Measurements from ENCODE around the gene CD82. TPM values are rescaled to one million over a fixed set of nuclear protein-coding genes. Genes with fewer than 3 reads are reported as not detected.
A peak's percentile ranks its signal among the peaks of the same experiment; 100 is the strongest.

Gene CD82
- total RNA-seq, 2 experiments from 2014 or later, result 243 to 277 TPM

DNA sequence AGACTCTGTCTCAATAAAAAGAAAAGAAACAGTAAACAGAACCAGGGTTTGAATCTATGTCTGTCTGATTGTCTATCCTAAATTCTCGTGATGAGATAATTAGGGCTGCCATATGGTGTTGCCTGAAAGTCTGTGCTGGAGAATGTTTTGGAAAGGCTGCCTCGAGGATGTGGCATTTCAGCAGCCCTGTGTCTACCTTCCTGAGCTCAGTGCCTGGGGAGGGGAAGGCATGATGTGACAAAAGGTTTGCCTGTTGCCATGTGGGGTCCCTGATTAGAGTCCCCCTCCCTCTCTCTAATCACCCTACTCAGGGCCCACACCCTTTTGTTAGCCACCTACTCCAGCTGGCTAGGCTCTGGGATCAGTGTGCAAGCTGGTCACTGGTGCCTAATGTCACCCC lies 15.2 kb downstream of the CD82 start:
- H3K36me3 Mint-ChIP-seq, result peaks cover 43% of the 10 kb centered on the region
- POLR2A ChIA-PET, result interaction anchor here (1.1 to 2.6 kb wide), 2 partner anchors 11 to 16 kb away, joined by 4 to 8 read pairs; no protein-coding TSS in a partner anchor
- H3K27me3 Mint-ChIP-seq, result no peaks in the 10 kb centered on the region
- CTCF ChIA-PET, result interaction anchor here (1.6 to 1.7 kb wide), 2 partner anchors 24 to 36 kb away, joined by 5 to 6 read pairs; no protein-coding TSS in a partner anchor
- intact Hi-C loops (cut with micrococcal nuclease), result no loop called here
- H3K4me1 Mint-ChIP-seq (ENCODE audit: low read depth), result peaks cover 73% of the 10 kb centered on the region
- peak overlapping the region; percentile 13 for H3K27ac Mint-ChIP-seq
- no peak for DNase-seq
- no peak overlapping the region for H3K4me3 Mint-ChIP-seq
- peaks cover 2% of the 10 kb centered on the region for H3K9me3 Mint-ChIP-seq

DNA sequence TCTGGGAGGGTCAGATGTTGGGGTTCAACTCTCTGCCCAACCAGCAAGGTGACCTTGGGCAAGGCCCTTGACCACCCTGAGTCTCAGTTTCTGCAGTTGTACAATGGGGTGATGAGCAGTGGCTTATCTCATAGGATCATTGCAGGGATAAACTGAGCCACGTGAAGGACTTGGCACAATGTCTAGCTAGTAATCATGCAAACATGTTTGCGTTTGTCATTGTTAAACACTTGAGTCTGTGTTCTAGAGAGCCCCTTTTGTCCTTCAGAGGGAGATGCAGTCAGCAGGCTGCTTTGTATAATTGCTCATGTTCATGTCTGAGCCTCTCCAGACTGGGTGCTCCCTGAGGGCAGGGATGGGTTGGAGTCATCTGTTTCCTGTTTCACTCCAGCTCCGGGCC lies 15.8 kb downstream of the CD82 start:
- no peak overlapping the region for H3K4me3 Mint-ChIP-seq
- CTCF ChIA-PET, result interaction anchor here (1.6 to 1.7 kb wide), 2 partner anchors 24 to 36 kb away, joined by 5 to 6 read pairs; no protein-coding TSS in a partner anchor

DNA sequence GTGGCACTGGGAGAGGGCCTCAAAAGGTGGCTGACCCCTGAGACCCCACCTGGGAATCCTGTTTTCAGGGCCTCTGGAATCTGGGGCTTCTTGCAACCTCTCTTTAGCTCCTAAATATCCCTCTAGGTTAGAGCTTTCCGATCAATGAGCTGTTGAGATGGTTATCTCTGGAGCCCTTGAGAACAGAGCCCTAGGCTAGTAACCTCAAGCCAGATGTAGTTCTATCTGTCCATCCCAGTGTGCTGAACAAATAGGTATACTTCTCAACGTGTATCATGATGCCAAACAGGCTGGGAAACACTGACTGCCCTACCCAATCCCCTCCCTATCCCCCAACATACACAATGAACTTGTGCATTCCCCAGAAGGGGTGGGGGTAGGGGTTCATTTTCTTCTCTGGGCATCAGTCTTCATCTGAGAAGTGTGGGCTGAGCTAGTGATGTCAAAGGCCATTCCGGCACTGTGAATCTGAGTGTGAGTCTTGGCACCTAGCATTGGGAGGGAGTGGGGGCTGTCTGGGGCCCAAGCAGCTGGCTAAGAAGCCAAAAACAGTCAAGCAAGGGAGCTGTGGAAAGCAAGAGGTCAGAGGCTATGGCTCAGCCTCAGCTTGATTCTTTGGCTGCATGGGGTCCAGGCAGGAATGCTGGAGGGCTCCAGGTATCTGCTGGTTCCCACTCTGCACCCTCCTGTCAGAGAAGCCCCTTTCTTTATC lies 17.3 kb downstream of the CD82 start:
- H3K36me3 Mint-ChIP-seq, result peaks cover 45% of the 10 kb centered on the region

More for the DNA sequence above, 15.8 kb downstream of the CD82 start:
- H3K9me3 Mint-ChIP-seq, result peaks cover 2% of the 10 kb centered on the region
- DNase-seq, result no peak
- H3K27me3 Mint-ChIP-seq, result no peaks in the 10 kb centered on the region
- POLR2A ChIA-PET, result interaction anchor here (1.1 to 2.6 kb wide), 2 partner anchors 12 to 16 kb away, joined by 4 to 8 read pairs; no protein-coding TSS in a partner anchor
- peaks cover 68% of the 10 kb centered on the region for H3K4me1 Mint-ChIP-seq (ENCODE audit: low read depth)
- intact Hi-C loops (cut with micrococcal nuclease), result no loop called here
- no peak overlapping the region for H3K27ac Mint-ChIP-seq
- H3K36me3 Mint-ChIP-seq, result peaks cover 37% of the 10 kb centered on the region

GRCh38 chr11:44583353-44583669 lies 17.8 kb downstream of the CD82 start:
- intact Hi-C loops (cut with micrococcal nuclease), result no loop called here
- DNase-seq, result no peak
- no peak overlapping the region for H3K27ac Mint-ChIP-seq
- no peak overlapping the region for H3K4me3 Mint-ChIP-seq
- peaks cover 49% of the 10 kb centered on the region for H3K36me3 Mint-ChIP-seq
- POLR2A ChIA-PET, result interaction anchor here (0.6 to 2.0 kb wide), 2 partner anchors 24 to 314 kb away, joined by 3 to 5 read pairs; no protein-coding TSS in a partner anchor
- no peaks in the 10 kb centered on the region for H3K27me3 Mint-ChIP-seq
- CTCF ChIA-PET, result interaction anchor here (1.3 to 2.0 kb wide), 3 partner anchors 10 to 34 kb away, joined by 3 to 12 read pairs (median 4); no protein-coding TSS in a partner anchor
- peaks cover 59% of the 10 kb centered on the region for H3K4me1 Mint-ChIP-seq (ENCODE audit: low read depth)
- peaks cover 2% of the 10 kb centered on the region for H3K9me3 Mint-ChIP-seq

More for the DNA sequence above, 17.3 kb downstream of the CD82 start:
- Mint-ChIP-seq H3K4me1 (ENCODE audit: low read depth) (peaks cover 62% of the 10 kb centered on the region), H3K27ac (peak overlapping the region; percentile 10), H3K27me3 (no peaks in the 10 kb centered on the region), H3K9me3 (peaks cover 2% of the 10 kb centered on the region), H3K4me3 (no peak overlapping the region)
- CTCF ChIA-PET, result interaction anchor here (0.8 to 2.0 kb wide), 2 partner anchors 34 to 329 kb away, joined by 3 to 12 read pairs; no protein-coding TSS in a partner anchor
- DNase-seq, result no peak
- intact Hi-C loops (cut with micrococcal nuclease), result no loop called here
- POLR2A ChIA-PET, result interaction anchor here (0.6 to 2.6 kb wide), 3 partner anchors 14 to 313 kb away, joined by 3 to 8 read pairs (median 5); no protein-coding TSS in a partner anchor

DNA sequence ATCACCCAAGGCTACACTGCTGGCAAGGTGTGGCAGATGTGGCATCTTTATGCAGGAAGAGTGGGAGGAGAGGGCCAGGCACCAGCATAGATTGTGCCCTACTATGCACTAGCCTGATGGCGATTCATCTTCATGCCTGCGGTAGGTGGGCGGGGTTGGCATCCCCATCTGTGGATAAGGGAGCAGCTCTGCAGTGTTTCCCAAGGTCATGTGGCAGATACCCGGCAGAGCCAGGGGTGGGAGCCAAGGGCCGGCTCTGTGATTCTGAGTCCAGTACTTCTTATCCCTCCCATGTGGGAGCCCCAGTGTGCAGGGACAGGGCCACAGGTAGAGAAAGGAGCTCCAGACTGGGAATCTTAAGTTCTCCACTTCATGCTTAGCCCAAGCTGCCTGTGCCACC lies 20.0 kb downstream of the CD82 start:
- Mint-ChIP-seq H3K36me3 (peaks cover 55% of the 10 kb centered on the region), H3K27ac (peak overlapping the region; percentile 18), H3K4me1 (ENCODE audit: low read depth) (peaks cover 49% of the 10 kb centered on the region), H3K27me3 (no peaks in the 10 kb centered on the region), H3K9me3 (peaks cover 2% of the 10 kb centered on the region), H3K4me3 (no peak overlapping the region)
- no peak for DNase-seq
- intact Hi-C loops (cut with micrococcal nuclease), result no loop called here
- POLR2A ChIA-PET, result no interaction called here
- CTCF ChIA-PET, result interaction anchor here (0.9 to 6.6 kb wide), 2 partner anchors 32 to 35 kb away, joined by 3 to 24 read pairs; no protein-coding TSS in a partner anchor

DNA sequence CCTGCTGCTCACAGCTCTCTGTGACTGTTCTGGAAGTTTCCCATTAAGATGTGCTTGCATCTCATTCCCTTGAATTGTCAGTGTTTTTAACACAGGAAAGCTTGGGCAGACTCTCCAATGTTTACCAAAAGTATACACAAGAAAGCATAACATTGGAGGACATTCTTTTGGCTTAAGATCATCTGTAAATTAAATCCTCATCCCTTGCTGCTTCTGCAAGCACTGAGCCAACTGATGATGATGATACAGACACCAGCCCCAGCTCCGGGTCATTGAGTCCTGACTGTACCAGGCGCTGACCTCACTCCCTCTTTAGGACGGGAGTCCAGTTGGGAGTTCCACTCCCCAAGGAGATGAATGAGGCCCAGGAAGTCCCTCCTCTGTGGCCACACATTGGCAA lies 23.8 kb downstream of the CD82 start:
- H3K27ac Mint-ChIP-seq, result peak overlapping the region; percentile 49
- H3K4me3 Mint-ChIP-seq, result no peak overlapping the region
- peaks cover 56% of the 10 kb centered on the region for H3K4me1 Mint-ChIP-seq (ENCODE audit: low read depth)
- H3K9me3 Mint-ChIP-seq, result no peaks in the 10 kb centered on the region
- ChIA-PET CTCF (interaction anchor here (0.7 to 6.6 kb wide), 2 partner anchors 15 to 28 kb away, joined by 3 to 24 read pairs; no protein-coding TSS in a partner anchor), POLR2A (no interaction called here)
- no peak for DNase-seq
- no peaks in the 10 kb centered on the region for H3K27me3 Mint-ChIP-seq
- intact Hi-C loops (cut with micrococcal nuclease), result no loop called here
- peaks cover 52% of the 10 kb centered on the region for H3K36me3 Mint-ChIP-seq

- POLR2A ChIA-PET, result interaction anchor here (1.7 to 2.3 kb wide), 2 partner anchors 13 to 22 kb away, joined by 5 to 8 read pairs; no protein-coding TSS in a partner anchor
- CTCF ChIA-PET, result interaction anchor here (0.6 to 6.6 kb wide), 2 partner anchors 27 to 165 kb away, joined by 3 to 24 read pairs; no protein-coding TSS in a partner anchor
- no peak overlapping the region for H3K4me3 Mint-ChIP-seq
- H3K9me3 Mint-ChIP-seq, result no peaks in the 10 kb centered on the region
- no peak for DNase-seq
- H3K27ac Mint-ChIP-seq, result peak overlapping the region; percentile 13
- H3K36me3 Mint-ChIP-seq, result peaks cover 58% of the 10 kb centered on the region
- H3K4me1 Mint-ChIP-seq (ENCODE audit: low read depth), result peaks cover 66% of the 10 kb centered on the region
- intact Hi-C loops (cut with micrococcal nuclease), result no loop called here
- H3K27me3 Mint-ChIP-seq, result no peaks in the 10 kb centered on the region
Measured at GRCh38 chr11:44590769-44591168, 25.3 kb downstream of the CD82 start.

DNA sequence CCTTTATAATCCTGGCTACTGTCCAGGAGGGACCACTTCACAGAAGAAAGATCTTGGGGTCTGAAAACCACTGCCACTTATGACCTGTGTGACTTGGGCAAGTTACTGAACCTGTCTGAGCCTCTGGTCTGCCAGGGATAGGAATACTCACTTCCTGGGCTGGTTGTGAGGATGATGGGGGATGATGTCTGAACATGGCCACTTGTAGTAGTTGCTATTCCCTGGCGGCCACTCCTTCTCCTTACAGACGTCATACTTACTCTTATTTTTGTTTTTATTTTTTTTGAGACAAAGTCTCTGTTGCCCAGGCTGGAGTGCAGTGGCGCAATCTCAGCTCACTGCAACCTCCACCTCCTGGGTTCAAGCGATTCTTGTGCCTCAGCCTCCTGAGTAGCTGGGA lies 26.1 kb downstream of the CD82 start:
- Mint-ChIP-seq H3K27ac (peak overlapping the region; percentile 68), H3K9me3 (no peaks in the 10 kb centered on the region), H3K36me3 (peaks cover 58% of the 10 kb centered on the region), H3K27me3 (no peaks in the 10 kb centered on the region), H3K4me1 (ENCODE audit: low read depth) (peaks cover 73% of the 10 kb centered on the region), H3K4me3 (no peak overlapping the region)
- no peak for DNase-seq
- POLR2A ChIA-PET, result interaction anchor here (1.7 to 2.3 kb wide), 2 partner anchors 14 to 23 kb away, joined by 5 to 8 read pairs; no protein-coding TSS in a partner anchor
- intact Hi-C loops (cut with micrococcal nuclease), result no loop called here
- CTCF ChIA-PET, result interaction anchor here (0.6 to 6.6 kb wide), 4 partner anchors 23 to 164 kb away, joined by 3 to 24 read pairs (median 3); no protein-coding TSS in a partner anchor

GRCh38 chr11:44592125-44592940 lies 26.9 kb downstream of the CD82 start:
- DNase-seq, result no peak
- Mint-ChIP-seq H3K4me3 (no peak overlapping the region), H3K27me3 (no peaks in the 10 kb centered on the region), H3K36me3 (peaks cover 53% of the 10 kb centered on the region), H3K27ac (peak overlapping the region; percentile 55), H3K4me1 (ENCODE audit: low read depth) (peaks cover 75% of the 10 kb centered on the region), H3K9me3 (no peaks in the 10 kb centered on the region)
- ChIA-PET CTCF (interaction anchor here (1.0 to 6.6 kb wide), 4 partner anchors 23 to 69 kb away, joined by 3 to 24 read pairs (median 4); no protein-coding TSS in a partner anchor), POLR2A (interaction anchor here (0.6 to 3.4 kb wide), 5 partner anchors 14 to 561 kb away, joined by 3 to 11 read pairs (median 5); no protein-coding TSS in a partner anchor)
- intact Hi-C loops (cut with micrococcal nuclease), result no loop called here

DNA sequence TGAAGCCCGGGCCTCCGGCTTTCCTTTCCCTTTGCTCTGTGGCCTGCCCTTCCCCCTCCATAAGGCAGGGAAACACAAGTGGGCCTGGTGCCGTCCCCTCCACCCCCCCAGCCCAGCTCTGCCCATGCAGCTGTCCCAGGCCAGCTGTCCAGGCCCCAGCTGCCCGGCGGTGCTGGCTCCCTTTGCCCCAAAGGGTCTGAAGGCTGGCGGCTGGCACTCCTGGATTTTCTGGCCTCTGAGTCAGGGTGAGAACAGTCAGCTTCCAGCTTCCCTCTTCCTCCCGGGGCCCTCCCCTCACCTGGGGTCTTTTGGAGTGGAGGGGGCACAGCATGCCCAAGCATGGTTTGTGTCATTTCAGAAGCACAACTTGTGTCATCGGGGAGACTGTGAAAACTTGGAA lies 27.8 kb downstream of the CD82 start:
- Mint-ChIP-seq H3K27ac (peak overlapping the region; percentile 90), H3K4me1 (ENCODE audit: low read depth) (peaks cover 77% of the 10 kb centered on the region), H3K36me3 (peaks cover 50% of the 10 kb centered on the region), H3K27me3 (no peaks in the 10 kb centered on the region), H3K4me3 (no peak overlapping the region), H3K9me3 (no peaks in the 10 kb centered on the region)
- intact Hi-C loops (cut with micrococcal nuclease), result no loop called here
- DNase-seq, result no peak
- ChIA-PET POLR2A (interaction anchor here (1.3 to 3.4 kb wide), 2 partner anchors 14 to 18 kb away, joined by 3 to 11 read pairs; no protein-coding TSS in a partner anchor), CTCF (interaction anchor here (1.0 kb wide), 2 partner anchors 9 to 70 kb away, joined by 3 to 4 read pairs; no protein-coding TSS in a partner anchor)

DNA sequence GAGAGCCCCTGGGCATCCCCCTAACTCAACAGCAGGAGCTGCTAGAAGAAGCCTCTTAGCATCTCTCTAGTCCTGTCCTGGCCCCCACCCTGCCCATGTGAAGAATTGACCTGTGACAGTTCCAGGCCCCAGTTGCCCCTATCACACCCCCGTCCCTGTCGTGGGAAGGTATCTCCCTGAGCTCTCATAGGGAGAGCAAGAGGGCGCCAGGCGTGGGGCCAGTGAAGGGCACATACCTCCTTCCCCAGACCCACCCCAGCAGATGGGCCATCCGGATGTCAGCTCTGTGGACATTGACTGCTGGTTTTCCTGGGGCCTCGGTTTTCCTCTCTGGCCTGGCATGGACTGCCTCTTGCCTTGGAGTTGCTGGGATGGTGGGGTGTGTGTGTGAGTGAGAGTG lies 29.5 kb downstream of the CD82 start:
- intact Hi-C loops (cut with micrococcal nuclease), result no loop called here
- no peak for DNase-seq
- Mint-ChIP-seq H3K4me3 (no peak overlapping the region), H3K4me1 (ENCODE audit: low read depth) (peaks cover 79% of the 10 kb centered on the region), H3K9me3 (no peaks in the 10 kb centered on the region), H3K36me3 (peaks cover 34% of the 10 kb centered on the region), H3K27ac (peak overlapping the region; percentile 90), H3K27me3 (no peaks in the 10 kb centered on the region)
- ChIA-PET CTCF (no interaction called here), POLR2A (interaction anchor here (1.9 to 3.4 kb wide), 3 partner anchors 16 to 30 kb away, joined by 4 to 11 read pairs (median 7); no protein-coding TSS in a partner anchor)

Measured in activated CD4-positive, alpha-beta memory T cell treated with anti-CD3 and anti-CD28 coated beads for 36 hours (primary cell).